Measurements from ENCODE around the gene ACSS1. TPM values are rescaled to one million over a fixed set of nuclear protein-coding genes. Genes with fewer than 3 reads are reported as not detected.

The ACSS1 gene
- total RNA-seq, 1 experiment from 2014 or later: not detected

Other genes with a start within 250 kb of the ACSS1 start
- gene CST7, start 108.9 kb downstream of the ACSS1 start, total RNA-seq (2014; rRNA removed; shearing (Covaris generic)): not detected in 2 replicates
- gene APMAP, start 65.4 kb downstream of the ACSS1 start, total RNA-seq (2014; rRNA removed; shearing (Covaris generic)): 94.6 and 98.6 TPM in 2 replicates
- gene VSX1, start 24.0 kb upstream of the ACSS1 start, total RNA-seq (2014; rRNA removed; shearing (Covaris generic)): not detected in 2 replicates
- gene ENTPD6, start 137.6 kb upstream of the ACSS1 start, total RNA-seq (2014; rRNA removed; shearing (Covaris generic)): 68.3 and 71.3 TPM in 2 replicates
- 48.4 and 63.3 TPM in 2 replicates for gene PYGB, start 189.9 kb upstream of the ACSS1 start, total RNA-seq (2014; rRNA removed; shearing (Covaris generic))

Measured in G401 (cell line).